Head of caudate nucleus (tissue), 42 donors: ENCODE data around the gene BRCA1.
A peak's percentile ranks its signal among the peaks of the same experiment; 100 is the strongest.

Experiments used
- DNase-seq, 42 donors: peaks; one replicate each; pipeline versions ENCODE4 v3.0.0 to v3.0.0-alpha.2; 2020 to 2021; ENCODE audit warnings: mixed read lengths in 7 of 42
- intact Hi-C: fragments of 100-400 bp; cut with DNase I; formaldehyde crosslinking; loops from one replicate; pipeline ENCODE4 v1.15.0; 2022

The BRCA1 gene

DNA sequence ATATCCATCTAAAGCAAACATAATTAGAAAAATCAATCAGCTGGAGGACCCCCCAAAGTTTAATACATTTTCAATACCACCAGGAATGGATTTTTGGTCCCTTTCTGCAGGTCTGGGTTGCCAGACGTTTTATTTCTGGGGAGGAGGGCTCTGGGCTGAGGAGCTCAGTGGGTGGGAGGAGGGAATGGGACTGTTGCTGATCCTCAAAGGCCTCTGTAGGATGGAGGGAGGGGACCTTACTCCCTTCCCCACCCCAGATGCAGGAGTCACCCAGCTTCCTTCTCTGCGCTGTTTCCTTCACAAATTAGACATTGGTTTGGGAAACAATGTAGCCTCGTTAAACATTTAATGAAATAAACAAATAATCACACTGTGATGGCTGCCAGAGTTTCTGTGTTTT lies 93.5 kb downstream of the BRCA1 start:
- DNase-seq: no peak
- intact Hi-C loops: no loop called here

- peak in 16 of 42 donors; percentile 26 to 72 (median 48) for DNase-seq
- intact Hi-C loops: no loop called here
These were observed 94.9 kb downstream of the BRCA1 start for GRCh38 chr17:43030137-43030767.

GRCh38 chr17:43028221-43028861 lies 96.8 kb downstream of the BRCA1 start:
- no peak for DNase-seq
- intact Hi-C loops: loop anchor here (10.0 kb wide), 1 partner anchor 56 kb away; no protein-coding TSS in a partner anchor

- intact Hi-C loops: loop anchor here (10.0 kb wide), 1 partner anchor 57 kb away; no protein-coding TSS in a partner anchor
- DNase-seq: no peak
These were observed 97.8 kb downstream of the BRCA1 start for GRCh38 chr17:43027091-43028032.

GRCh38 chr17:43026595-43026994 lies 98.6 kb downstream of the BRCA1 start:
- intact Hi-C loops: loop anchor here (10.0 kb wide), 1 partner anchor 58 kb away; no protein-coding TSS in a partner anchor
- DNase-seq: no peak

DNA sequence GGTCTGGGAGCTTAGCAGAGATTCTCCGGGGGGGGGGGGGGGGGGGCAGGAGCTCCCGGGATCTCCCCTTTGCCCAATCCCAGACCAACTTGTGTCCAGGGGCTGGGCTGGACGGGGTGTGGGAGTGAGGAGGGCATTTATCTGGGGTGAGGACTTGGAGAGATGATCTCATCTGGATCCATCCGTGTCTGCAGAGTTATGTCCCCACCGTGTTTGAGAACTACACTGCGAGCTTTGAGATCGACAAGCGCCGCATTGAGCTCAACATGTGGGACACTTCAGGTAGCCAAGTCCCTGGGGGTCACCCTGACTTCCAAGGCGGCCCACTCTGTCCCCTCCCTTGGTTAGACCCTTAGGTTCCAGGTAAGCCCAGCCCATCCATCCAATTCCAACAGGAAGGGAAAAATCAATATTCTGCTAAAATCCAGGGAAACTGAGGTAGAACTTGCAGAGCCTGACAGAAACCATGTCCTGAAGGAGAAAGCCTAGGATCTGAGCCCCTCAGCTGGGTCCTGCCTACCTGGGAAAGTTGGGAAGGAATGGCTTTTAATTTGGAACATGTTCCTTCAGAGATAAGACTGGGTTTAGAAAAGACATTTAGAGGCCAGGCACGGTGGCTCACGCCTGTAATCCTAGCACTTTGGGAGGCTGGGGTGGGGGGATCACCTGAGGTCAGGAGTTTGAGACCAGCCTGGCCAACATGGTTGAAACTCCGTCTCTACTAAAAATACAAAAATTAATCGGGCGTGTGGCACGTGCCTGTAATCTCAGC lies 99.2 kb downstream of the BRCA1 start:
- no peak for DNase-seq
- intact Hi-C loops: loop anchor here (10.0 kb wide), 1 partner anchor 59 kb away; no protein-coding TSS in a partner anchor

DNA sequence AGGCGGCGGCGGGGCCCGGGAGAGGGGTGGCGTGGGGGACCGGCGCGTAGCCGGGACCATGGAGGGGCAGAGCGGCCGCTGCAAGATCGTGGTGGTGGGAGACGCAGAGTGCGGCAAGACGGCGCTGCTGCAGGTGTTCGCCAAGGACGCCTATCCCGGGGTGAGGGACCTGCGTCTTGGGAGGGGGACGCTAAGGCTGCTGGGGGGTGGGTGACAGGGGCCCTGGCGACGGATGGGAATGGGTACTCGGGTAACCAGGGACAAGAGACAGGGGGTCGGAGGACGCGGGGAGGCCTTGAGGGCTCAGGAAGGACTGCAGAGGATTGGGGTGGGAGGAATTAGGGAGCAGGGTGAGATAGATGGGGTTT lies 99.9 kb downstream of the BRCA1 start:
- intact Hi-C loops: loop anchor here (10.0 kb wide), 1 partner anchor 60 kb away; no protein-coding TSS in a partner anchor
- no peak for DNase-seq

DNA sequence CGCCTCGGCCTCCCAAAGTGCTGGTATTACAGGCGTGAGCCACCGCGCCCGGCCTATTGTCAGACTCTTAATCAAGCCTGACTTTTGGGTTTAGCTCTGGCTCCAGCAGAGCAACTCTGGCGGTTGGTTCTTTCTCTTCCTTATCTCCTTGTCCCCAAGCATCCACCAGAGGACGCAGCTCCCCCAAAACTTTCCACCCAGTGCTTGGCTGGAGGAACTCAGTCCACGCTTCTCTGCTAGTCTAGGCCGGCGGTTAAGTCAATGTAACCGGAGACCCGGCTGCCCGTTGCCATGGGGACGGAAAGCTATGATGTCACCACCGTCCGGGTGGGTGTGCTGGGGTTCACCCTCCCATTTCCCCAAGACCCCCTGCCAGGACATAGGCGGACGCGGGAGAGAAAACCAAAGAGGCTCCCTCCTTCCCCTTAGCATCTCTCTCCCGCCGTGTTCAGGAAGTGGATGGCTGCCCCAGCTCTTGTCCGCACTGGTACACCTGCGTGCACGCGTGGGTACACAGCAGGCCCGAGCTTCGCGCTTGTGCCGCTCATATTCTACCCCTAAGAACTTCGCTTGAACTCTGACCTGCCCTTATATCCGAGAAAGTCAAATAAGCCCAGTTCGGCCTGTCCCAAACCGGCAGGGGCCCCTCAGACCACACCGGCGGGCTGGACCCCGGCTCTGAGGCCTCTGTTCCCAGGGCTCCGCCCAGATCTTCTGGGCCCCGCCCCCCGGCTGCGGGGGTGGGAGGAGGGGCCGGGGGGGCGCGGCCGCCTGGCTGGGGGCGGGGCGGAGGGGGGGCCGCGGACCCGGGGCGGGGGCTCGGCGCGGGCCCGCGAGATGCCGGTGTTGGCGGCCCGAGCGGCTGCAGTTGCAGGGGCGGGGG lies 100.5 kb downstream of the BRCA1 start, which contains the start of gene RND2:
Gene RND2 (plus strand): TSS at position 825 of the 883 bp plus-strand sequence. CDS start 117 bp downstream, outside the sequence.
- intact Hi-C loops: loop anchor here (5.0 to 10.0 kb wide), 2 partner anchors 60 to 148 kb away; partner anchors contain the start of gene NBR1
- DNase-seq: peak; percentile 81 to 97 (median 92)

DNA sequence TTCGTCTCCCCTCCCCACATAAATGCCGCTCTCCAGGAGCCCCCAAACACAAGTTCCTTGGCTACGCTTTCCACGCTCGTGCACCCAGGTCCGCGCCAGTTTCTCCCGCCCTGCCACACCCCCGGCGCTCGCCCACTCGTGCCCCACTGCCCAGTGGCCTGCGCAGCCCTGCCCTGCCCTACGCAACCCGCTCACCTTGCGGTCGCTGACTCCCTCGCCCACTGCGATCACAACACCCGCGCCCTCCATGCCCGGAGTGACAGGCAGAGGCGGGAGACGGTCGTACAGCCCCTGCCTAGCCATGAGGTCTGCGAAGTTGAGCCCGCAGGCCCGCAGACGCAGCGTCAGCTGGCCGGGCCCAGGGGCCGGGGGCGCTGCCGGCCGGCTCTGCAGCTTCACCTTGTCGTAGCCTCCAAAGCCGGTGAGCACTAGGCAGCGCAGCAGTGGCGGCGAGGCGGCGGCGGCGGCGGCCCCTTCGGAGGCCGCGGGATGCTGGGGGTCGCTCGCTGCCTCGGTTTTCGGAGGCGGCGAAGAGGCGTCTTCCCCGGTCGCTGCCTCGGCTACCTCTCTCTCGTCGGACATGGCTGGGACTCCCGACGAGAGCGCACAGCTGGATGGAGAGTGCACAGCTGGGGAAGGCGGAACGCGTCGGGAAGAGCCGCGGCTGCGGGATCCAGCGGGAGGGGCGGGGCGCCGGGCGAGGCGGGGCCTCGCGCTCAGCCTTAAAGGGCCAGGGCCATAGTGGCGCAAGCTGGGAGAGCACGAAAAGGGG lies 103.2 kb downstream of the BRCA1 start, which contains the start of gene VAT1:
Gene VAT1 (minus strand): TSS at position 645 of the 772 bp plus-strand sequence. CDS start 63 bp downstream, at position 582.
- intact Hi-C loops: loop anchor here (5.0 to 10.0 kb wide), 2 partner anchors 63 to 150 kb away; partner anchors contain the start of gene NBR1
- peak; percentile 52 to 92 (median 86) for DNase-seq

DNA sequence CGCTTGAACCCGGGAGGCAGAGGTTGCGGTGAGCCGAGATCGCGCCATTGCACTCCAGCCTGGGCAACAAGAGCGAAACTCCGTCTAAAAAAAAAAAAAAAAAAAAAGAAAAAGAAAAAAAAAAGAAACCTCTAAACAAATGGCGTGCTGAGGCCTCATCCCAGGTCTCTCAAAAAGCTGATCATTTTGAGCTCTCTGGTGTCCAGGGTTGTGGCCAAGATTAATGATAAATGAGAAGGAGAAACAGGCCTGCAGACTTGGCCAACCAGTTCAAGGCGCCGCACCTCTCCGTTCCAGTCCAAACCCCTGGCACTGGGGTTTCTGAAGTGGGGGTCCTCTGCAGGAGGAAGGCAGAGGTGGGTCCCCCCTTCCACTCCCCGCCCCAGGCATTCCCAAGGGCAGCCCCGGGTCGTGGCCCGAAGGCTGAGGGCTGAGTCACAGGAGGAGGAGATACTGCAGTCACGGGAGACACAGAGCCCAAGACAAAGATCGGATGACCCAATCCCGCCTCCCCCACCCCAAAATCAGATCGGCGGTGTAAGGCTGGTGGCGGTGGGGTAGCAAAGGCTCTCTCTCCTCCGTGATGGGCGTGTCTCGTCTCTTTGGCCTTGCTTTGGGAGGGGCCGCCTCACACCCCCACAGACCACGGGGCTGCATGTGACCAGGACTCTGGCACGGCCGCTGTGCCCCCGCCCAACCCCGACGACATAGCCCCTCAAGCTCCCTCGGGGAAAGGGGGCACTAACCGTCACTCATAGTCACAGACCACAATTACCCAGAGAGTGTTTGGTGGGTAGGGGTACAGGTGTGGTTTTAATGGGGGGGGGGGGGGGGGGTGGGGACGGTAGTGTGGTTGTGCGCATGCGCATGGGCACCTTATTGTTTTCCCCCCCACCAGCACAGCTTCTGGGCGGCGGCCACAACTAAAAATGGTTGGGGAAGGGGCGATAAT lies 104.1 kb downstream of the BRCA1 start:
- DNase-seq: peak in 37 of 42 donors; percentile 36 to 76 (median 57)
- intact Hi-C loops: loop anchor here (5.0 to 10.0 kb wide), 2 partner anchors 64 to 151 kb away; partner anchors contain the start of gene NBR1

DNA sequence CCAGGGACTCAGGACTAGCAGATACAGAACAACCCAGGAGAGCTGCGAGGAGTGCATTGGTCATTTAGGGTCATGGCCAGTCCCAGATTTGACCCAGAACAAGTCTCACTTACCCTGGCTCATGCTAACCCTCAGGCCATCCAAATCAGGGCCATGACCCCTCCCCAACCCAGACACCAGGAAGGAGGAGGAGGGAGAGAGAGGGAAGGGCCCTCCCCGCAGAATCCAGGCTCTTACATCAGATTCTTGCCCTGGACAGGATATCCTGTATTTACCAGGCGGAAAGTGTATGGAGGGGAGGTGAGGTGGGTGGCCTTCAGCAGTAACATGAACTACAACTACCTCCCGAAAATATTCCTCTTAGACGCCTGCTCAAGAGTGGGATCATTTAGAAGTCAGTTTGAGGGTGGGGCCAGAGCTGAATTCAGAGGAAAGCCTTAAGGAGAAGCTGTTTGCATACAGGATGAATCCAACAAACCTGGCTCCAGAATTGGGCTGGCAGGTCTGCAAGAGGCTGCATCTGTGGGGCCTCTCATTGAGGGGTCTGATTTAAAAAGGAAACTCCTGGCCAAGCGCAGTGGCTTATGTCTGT lies 105.0 kb downstream of the BRCA1 start:
- intact Hi-C loops: loop anchor here (5.0 to 10.0 kb wide), 2 partner anchors 65 to 152 kb away; partner anchors contain the start of gene NBR1
- peak in 8 of 42 donors; percentile 34 to 67 (median 47) for DNase-seq

- intact Hi-C loops: no loop called here
- DNase-seq: peak in 11 of 42 donors; percentile 26 to 66 (median 46)
These were observed 105.7 kb downstream of the BRCA1 start for GRCh38 chr17:43019418-43019817.

DNA sequence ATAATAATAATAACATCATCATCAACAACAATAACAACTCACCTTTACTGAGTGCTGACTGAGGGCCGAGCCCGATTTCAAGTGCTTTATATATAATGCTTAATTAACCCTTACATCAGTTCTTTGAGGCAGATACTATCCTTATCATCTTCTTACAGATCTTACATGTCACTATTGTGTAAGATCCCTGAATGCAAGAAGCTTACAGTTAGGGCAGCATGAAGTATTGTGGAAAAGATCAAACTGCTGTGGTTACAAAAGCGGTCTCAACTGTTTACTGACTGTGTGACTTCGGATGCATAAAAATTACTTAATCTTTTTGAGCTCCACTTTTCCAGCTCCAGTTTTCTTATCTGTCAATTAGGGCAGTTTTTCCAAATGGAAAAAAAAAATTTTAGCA lies 106.2 kb downstream of the BRCA1 start:
- no peak for DNase-seq
- intact Hi-C loops: no loop called here

- DNase-seq: peak; percentile 41 to 95 (median 76)
- intact Hi-C loops: no loop called here
These were observed 106.9 kb downstream of the BRCA1 start for GRCh38 chr17:43018008-43018853.
